GM15510 (cell line): ENCODE measurements around the gene PIGQ.

Source experiments
- POLR2A ChIP-seq: IDR thresholded peaks from 3 replicates; pipeline ENCODE4 v1.6.1; 2011; ENCODE audit warnings: borderline replicate concordance; ENCODE audit not compliant: insufficient read length; ENCODE audit errors: extremely low read depth

PIGQ gene

DNA sequence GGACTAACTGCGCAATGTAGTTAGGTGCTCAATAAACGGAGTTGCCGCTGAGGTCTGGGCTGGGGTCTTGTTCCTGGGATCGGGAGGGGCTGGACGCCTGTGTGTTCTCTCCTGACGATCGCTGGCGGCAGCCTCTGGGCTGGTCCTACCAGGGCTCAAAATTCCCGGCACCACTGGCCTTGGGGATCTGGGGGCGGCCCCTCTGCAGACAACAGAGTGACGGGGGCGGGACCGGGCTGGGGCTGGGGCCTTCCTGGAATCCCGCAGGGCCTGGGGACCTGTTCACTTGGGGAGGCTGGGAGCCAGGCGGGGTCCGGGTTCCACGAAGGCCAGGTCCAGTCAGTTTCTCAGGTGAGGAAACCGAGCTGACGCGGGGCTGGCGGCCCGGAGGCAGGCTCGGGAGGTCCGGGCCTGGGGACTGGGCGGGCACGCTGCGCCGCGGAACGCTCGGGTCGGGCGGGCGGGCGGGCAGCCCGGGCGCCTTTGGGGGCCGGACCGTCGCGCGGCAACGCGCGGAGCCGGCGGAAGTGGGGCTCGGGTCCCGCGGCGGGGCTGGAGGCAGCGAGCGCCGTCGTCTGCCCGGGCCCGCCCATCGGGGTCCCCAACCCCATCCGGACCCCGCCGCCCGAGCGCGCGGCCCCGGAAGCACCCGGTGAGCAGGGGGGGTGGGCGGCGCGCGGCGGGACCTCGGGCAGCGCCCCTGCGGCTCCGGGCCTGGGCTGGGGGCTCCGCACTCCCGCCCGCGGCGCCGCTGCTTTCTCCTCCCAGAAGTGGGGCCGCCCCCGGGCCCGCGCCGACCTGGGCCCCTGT is at the start of gene PIGQ:
Gene PIGQ, plus strand, starts transcription at position 524 of the 810 bp plus-strand sequence. CDS start 4,107 bp downstream, outside the sequence.
- TF ChIP-seq POLR2A: peak; percentile 66

DNA sequence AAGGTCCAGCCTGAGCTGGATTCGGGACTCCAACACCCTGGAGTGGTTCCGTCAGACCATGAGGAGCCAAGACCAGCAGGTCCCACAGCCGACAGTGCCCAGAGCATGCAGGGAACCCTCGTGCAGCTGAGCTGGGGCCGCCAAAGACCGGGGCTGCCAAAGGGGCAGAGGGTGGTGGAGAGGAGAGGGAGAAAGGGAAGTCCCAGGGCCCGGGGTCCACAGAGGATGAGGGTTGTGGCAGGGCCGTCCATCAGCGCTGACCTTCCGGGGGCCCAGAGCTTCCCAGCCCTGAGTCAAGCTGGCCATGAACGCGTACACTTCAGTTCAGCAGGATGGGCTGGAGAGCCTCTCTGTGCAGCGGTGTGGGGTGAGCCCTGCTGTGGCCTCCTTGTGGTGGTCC is 48.9 kb upstream of the PIGQ start:
- TF ChIP-seq POLR2A: no peak

DNA sequence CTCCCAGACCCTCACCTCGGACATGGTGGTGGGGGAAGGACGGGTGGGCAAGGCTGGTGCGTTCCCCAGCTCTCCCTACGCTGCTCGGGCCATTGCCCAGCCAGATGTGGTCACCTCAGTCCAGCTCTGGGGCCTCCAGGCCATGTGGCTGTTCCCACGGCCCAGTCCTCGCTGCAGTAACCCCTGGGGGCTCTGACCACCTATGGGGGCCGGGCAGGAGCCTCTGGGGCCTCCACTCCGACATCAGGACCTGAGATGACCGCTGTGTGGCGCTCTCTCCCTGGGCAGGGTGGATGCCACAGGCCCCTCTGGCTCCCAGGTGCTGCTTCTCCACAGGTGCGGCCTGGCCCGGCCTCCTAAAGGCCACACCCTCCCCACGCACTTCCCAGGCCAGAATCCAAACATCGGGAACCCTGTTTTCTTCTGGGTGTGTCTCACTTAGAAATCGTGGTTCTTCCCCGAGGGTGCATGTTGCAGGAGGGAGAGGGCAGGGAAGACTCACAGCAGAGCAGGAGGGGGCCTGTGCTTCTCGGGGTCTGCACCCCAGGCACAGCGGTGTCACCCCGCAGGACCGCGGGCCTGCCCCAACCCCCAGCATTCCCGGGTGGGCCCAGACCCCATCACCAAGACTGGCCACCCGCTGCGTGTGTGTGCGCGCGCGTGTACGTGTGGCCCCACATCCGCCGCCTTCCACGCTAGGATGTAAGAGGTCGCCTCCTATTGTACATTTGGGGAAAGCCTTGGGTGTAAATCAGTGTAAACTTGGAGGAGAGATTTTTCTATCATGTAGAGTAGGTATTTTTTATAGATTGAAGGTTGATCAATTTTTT is 48.2 kb upstream of the PIGQ start:
- TF ChIP-seq POLR2A: no peak

DNA sequence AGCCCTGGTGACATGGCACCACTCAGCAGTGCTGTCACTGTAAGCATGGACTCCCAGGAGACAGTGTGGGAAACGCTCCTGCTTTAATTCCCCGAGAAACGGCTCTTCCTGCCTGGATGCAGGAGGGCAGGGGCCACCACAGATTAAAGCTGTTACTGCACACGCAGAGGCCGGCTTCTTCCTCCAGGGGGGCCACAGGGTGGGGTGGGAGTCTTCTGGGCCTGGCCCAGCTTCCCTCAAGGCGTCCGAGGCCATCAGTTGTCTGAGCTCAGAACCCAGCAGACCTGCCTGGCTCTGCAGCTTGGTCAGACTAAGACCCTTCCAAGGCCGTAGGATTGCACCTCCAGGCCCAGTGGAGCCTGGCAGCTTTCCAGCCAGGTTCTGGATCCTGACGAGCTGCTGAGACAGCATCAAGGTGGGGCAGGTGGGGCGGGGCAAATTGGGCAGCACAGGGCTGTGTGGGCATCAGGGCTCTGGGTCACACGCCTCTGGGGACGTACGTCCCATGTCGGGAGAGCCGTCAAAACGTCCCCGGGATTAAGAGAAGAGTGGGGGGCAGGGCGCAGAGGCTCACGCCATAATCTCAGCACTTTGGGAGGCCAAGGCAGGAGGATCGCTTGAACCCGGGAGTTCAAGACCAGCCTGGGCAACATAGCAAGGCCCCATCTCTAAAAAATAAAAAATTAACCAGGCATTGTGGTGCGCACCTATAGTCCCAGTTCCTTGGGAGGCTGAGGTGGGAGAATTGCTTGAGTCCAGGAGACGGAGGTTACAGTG is 47.3 kb upstream of the PIGQ start:
- no peak for TF ChIP-seq POLR2A

DNA sequence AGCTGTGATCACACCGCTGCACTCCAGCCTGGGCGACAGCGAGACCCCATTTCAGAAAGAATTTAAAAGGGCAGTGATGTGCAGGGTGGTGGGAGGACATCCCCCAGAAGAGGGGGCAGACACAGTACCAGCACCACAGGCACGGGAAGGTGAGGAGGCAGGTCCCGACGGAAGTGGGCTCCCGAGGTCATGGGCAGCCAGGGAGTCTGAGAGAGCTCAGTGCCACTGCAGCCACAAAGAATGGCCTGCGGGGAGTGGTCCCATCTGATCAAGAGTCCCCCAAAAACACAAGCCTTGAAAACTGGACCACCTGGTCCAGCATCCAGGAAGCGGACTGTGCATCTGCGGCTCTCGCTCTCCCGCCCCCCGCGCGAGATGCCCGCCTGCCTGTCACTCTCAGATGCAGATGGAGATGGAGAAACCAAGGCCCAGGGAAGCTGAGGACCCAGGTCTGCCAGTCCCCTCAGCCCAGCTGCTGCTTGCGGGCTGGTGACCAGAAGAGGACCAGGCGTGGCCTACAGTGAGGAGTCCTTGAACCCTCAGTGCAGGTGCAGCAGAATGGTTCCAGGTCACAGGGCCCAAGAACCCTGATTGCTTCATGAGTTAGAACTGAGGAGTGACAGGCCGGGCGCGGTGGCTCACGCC is 46.5 kb upstream of the PIGQ start:
- TF ChIP-seq POLR2A: no peak

DNA sequence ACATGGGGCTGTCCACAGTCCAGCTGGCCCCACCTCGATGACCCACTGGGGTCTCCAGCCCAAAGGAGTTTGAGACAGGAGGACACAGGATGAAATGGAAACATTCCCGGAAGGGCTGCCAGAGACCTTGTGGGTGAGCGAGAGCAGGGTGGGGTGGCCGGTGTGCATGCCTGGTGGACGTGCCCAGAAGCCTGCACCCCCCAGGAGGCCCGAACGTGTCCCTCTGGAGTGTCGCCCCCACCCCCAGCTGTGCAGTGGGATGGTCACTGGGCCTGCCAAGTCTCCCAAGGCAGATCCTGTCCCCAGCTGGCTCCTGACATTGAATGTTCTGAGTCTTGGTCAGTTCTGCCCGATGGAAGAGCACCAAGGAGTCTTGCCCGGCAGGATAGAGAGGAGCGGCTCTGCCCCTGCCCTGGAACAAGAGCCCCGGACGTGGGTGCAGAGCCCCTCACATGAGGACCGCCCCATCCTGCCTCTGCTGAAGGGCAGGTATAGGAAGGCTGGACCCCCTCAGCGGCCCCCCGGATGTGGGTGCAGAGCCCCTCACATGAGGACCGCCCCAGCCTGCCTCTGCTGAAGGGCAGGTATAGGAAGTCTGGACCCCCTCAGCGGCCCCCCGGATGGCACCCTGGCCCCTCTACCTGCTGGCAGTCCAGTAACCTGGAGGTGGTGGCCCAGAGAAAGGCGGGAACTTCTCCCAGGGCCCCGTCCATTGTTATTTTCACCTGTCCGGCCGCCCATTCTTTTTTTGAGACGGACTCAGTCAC is 45.3 kb upstream of the PIGQ start:
- TF ChIP-seq POLR2A: no peak

DNA sequence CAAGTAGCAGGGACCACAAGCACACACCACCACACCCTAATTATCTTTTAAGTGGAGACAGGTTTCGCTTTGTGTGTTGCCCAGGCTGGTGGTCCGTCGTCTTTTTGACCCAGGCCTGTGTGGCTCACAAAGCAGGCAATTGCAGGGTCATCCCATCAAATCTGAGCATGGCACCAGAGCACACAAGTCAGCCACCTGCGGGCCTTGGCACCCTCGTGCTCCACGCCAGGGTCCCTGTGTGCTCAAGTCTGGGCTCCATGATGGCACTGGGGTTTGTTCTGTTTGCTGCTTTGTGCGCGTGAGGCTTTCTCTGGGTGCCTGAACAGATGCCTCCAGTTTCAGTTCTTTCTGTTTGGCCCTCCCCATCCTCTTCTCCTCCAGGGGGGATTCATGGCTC is 44.6 kb upstream of the PIGQ start:
- TF ChIP-seq POLR2A: no peak

DNA sequence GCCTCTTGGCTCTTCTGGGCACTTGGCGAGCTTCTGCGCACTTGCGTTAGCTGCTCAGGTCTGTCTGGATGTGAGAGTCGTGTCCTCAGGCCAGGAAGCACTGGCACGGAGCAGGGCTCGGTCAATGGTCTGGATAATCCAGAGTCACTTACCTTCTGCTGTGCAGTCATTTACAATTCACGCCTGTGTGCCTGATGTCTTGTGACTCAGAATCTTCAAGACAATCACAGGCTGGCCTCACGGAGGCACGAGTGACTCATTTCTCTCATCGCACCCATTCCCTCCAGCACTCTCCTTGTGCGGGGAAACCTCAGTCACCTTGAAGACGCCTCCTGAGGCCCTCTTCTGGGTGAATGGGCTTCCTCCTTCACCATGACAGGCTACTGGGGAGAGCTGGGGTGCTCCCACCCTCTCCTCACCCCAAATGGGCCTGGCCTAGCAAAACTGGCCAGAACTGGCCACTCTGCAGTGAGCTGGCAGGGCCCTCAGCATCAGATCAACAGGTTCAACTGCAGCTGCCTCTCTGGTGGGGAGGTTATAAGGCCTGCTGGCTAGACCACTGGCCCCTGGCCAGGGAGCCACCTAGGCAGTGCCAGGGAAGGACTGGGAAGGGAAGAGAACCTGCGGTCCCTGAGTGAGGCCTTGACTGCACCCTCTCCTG is 44.1 kb upstream of the PIGQ start:
- TF ChIP-seq POLR2A: no peak

DNA sequence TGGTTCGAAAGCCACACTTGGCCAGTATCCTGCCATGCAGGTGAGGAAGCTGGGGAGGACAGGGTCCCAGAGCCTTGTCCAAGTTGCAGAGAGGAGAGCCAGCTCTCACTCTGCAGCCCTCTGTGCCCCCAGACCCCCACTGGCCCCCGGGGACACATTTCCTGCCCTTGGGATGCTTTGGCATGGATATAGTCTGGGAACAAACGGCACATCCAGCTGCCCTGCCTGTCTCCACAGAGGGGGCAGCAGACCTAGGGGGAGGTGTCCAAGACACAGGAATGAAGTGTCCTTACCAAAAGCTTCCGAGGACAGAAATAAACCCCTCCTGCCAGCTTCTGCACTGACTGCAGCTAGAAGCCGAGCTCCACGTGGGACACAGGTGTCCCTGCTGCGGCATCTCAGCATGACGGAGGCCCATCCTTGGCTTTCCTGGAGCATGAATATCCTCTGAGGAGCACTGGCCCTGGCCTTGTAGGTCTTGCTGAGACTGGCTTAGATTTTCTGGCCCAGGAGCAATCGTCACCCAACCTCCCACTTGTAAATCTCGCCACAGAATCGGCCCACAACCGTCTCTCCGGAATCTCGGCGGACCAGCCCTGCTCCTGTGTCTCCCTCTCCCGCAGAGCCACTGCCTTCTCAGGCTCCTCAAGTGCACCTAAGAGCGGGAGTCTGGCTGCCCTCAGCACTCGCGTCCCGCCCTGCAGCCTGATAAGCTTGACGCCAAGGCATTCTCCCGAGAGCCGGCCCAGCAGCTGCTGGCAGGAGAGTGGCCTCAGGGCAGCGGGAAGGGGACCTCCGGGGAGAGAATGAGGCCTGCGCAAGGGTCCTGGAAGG is 43.4 kb upstream of the PIGQ start:
- TF ChIP-seq POLR2A: no peak

DNA sequence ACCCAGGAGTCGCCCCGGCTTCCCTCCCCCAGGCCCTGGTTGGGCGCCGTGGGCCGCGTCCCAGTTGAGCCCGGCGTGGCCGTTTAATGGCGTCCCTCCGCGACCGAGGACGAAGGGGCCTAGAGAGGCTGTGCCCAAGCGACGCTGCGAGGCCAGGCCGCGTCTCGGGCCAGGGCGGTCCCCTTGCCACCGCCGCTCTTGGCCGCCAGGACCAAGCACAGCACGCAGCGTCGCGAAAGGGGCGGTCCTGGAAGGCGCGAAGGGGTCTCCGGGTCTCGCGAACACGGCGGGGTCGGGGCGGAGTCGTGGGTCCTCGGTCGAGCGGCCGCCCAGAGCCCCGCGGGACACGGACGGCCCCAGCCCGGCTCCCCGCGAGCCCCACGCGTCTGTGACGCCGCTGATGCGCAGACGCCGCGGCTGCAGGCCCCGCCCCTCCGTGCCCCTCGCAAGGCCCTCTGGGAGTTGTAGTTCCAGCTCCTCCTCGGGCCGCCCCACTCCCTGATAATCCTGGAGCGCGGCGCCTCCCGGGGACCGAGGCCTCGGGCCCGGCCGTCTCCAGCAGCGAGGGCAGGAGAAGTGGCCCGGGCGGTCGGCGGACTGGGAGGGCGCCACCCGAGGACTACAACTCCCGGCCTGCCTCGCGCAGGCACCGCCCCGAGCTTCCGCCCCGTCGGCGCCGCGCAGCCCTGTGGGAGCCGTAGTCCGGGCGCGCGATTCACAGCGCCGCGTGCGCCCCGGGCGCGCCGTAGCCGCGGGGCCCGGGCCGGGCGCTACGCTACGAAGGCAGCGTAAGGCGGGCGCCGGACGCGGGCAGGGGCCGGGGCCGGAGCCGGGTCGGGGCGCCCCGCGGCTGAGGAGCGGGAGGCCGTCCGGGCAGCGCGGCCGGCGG is 42.5 kb upstream of the PIGQ start, which contains the start of gene CAPN15:
Gene CAPN15, plus strand, starts transcription at position 698 of the 889 bp plus-strand sequence. CDS start 19,127 bp downstream, outside the sequence.
- peak; percentile 75 for TF ChIP-seq POLR2A

DNA sequence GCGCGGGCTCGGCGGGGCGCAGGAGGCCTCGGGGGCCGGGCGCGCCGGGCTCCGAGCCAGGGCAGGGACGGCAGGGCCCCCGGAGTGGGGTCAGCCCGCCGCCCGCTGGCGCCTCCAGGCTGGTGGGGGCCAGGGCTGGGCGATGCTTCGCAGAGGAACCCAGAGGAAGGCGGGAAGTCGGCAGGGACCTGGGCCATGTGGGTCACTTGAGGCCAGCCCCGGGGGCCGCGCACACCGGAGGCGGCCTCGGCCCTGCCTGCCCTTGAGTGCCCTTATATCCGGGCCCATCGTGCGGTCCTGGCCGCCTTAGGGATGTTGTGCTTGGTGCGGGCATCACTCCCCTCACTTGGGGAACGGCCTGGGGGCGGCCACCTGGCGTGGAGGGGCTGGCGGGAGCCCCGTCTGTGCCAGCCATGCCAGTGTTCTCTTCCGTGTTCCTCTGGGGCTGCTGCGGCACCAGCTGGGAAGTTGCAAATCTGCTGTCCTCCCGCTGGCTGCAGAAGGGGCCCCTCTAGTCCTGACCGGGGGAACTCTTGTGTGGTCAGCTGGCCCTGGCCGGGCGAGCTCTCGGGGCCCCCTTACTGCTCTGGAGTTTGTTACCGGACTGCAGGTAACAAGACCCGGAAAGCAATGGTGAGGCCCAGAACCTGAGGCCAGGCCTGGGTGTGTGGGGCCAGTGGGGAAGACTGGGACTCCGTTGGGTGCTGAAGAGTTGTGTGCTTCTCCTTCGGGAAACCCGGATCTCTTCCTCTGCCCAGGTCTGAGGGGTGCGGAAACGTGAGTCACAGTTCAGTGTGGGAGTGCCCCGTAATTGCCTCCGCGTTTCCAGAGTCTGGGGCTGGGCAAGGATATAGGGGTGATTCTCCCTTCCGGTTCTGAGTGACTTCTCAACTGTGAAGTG is 41.4 kb upstream of the PIGQ start:
- peak; percentile 29 for TF ChIP-seq POLR2A

DNA sequence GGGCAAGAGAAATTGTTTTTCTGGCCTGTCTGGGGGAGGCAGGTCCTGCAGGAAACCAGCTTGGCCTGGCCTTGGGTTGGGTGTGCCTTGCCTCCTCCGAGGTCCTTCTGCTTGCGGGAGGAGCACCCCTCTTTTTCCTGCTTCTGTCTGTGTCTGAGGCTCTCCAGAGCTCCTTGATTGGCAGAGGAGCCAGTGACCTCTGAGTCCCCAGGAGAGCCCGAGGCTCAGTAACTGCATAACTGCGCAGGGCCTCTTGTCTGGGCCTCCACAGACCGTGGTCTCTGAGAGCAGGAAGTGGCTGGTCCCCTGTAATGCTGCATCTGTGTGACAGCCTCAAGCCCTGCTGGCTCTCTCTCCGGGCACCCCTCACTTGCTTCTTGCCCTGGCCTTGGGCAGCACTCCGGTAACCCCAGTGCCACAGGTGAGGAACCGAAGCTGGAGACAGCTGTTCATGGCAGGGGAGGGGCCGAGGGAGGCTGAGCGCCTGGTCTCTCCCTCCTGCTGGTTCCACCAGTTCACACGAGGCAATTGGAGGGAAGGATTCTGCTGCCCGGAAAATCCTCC is 40.7 kb upstream of the PIGQ start:
- TF ChIP-seq POLR2A: no peak
